ENCODE measurements around the gene CELF2.
"Not testable (repeated sequence)": the region's sequence is repeated elsewhere in the genome, so short reads cannot be mapped to it uniquely, and the experiment has no call there.

CELF2 gene

DNA sequence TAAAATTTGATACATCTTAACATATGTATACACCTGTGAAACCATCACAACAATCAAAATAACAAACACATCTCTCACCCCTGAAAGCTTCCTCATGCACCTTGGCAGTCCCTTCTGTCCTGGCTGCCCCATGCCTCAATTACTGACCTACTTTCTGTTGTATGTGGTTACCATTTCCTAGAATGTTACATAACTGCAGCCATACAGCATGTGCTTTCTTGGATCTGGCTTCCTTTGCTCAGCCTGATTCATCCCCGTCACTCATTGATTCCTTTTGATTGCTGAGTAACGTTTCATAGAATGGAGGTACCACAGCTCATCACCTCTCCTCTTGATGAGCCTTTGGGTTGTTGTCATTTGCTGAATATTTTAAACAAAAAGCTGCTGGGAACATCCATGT is 165.3 kb downstream of the CELF2 start:
- DNase-seq (ENCODE audit: extremely low spot score, insufficient read length, low read depth) (no peak), FAIRE-seq (peak; percentile 39)

DNA sequence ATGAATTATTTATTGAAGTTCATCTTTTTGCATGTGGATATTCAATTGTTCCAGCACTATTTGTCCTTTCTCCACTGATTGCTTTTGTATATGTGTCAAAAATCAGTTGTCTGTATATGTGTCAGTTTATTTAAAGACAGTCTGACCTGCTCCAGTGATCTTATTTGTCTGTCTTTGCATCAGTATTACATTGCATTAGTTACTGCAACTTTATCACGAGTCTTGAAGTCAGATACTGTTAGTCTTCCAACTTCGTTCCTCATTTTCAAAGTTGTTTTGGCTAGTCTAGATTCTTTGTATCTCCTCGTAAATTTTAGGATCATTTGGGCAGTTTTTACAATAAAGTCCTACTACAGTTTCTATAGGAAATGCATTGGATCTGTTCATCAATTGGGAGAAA is 166.4 kb downstream of the CELF2 start:
- peak; percentile 15 for FAIRE-seq
- DNase-seq (ENCODE audit: extremely low spot score, insufficient read length, low read depth), result no peak

DNA sequence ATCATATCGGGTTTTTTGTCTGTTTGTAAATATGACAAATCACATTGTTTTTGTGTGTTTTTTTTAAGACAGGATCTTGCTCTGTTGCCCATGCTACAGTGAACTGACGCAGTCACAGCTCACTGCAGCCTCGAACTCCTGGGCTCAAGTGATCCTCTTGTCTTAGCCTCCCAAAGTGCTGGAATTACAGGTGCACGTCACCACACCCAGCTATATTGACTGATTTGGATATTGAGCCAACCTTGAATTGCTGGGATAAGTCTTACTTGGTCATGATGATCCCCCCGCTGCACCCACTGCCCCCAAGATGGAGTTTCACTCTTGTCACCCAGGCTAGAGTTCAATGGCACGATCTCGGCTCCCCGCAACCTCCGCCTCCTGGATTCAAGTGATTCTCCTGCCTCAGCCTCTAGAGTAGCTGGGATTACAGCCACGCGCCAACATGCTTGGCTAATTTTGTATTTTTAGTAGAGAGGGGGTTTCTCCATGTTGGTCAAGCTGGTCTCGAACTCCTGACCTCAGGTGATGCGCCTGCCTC is 167.5 kb downstream of the CELF2 start:
- DNase-seq (ENCODE audit: extremely low spot score, insufficient read length, low read depth); FAIRE-seq: not testable (repeated sequence)

DNA sequence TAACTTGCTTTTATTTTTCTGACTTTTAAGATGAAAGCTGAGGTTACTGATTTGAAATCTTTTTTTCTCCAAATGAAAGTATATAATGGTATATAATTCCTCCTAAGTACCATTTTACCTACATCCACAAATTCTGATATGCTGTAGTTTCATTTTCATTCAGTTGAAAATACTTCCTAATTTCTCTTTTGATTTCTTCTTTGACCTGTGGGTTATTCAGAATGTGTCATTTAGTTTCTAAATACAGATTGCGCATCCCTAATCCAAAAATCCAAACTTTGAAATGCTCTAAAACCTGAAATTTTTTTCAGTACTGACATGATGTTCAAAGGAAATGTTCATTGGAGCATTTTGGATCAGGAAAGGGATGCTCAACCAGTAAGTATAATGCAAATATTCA is 168.7 kb downstream of the CELF2 start:
- no peak for DNase-seq (ENCODE audit: extremely low spot score, insufficient read length, low read depth)
- FAIRE-seq, result peak; percentile 45

DNA sequence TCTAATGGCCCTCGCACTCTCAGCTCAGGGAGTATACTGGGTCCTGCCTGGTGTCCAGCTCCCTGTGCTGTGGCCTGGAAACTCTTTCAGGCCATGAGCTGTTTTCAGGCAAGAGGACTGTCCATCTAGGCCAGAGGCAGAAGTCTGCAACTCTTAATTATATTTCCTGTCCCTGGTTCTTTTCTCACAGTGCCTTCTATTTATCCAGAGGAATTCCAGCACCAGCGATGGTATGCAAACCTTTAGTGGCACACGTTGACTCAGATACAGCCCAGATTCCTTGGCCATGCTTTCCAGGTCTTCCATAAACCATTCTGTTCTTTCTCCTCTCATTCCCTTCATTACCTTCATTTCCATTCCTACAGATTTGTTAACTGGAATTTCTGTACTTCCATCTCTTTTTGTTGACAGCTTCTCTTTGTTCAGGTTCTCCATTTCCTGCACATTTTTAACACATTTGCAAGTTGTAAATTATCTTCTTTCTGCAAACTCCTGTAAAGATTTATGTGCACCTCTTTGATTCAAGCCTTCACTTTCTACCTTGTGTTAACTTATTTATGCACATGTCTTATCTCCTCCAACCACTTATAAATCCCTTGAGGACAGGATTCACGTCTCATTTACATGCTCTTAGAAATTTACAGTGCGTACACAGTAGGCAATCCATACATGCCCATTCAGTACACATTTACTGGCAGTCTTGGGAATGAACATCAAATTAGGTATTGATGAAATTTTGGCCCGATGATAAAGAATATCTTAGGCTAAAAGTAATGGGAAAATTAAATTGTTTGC is 172.1 kb downstream of the CELF2 start:
- FAIRE-seq, result no peak
- no peak for DNase-seq (ENCODE audit: extremely low spot score, insufficient read length, low read depth)

DNA sequence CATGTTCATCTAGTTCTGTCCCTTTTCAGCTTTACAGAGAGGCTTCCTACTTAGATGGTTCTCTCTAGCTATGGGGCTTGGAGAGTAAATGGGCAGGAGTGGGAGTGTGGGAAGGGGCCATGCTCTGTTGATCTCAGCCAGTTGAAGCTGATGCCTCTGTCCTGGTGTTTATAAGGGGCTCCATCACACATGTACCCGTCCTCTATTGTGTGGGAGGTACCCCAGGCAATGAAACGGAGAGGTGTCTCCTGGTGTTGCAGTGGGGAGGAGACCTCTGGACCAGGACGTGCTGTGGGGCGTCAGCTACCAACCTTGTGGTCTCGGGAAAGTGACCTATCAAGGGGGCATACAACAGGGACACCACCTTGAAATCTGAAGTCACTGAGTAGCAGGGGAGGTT is 173.5 kb downstream of the CELF2 start:
- FAIRE-seq (no peak), DNase-seq (ENCODE audit: extremely low spot score, insufficient read length, low read depth) (no peak)

DNA sequence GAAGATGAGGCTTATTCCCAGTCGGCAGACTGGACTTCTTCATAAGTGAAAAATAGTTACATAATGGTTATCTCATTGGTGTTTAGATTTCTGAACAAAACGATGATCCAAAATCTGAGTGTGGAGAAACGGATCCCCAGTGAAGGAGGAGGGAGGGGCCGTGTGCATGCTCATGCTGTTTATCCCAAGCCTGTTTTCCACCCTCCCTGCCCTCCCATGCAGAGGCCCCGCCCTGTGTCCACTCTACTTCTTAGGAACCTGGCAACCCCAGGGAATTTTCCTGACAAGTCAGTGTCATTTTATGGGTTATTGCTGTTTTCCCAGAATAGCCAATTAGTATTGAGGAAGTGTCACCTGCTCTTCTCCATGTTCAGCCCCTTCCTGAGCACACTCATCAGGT is 174.0 kb downstream of the CELF2 start:
- DNase-seq (ENCODE audit: extremely low spot score, insufficient read length, low read depth) (no peak), FAIRE-seq (peak; percentile 9)

DNA sequence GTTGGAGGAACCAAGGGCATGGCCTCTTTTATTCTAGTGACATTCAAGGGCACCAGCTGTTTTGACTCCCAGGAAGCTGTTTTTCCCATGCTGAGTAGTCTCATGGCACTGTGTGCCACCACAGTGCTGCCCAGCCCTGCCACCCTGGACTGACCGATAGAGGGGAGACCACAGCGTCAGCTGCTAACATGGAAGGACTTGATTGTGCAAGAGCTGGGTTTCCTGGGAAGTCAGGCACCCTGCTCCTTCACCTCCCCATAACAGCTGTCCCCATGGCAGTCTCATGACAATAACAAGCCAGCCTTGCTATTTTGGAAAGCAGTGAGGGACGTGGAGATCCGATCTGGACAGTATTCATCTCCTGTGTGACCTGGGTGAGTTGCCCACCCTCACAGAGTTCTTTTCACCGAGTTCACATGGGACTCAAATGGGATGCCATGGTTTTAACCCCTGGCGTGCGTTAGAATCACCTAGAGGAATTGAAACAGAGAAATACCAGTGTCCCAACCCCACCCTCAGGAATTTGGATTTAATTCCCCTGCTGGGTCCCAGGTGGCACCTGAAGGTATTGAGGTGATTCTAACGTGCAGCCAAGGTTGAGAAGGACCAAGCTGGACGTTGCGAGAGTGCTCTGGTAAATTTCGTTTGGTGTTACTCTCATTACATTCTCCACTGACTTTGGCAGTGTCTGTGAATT is 174.8 kb downstream of the CELF2 start:
- DNase-seq (ENCODE audit: extremely low spot score, insufficient read length, low read depth) (no peak), FAIRE-seq (no peak)

DNA sequence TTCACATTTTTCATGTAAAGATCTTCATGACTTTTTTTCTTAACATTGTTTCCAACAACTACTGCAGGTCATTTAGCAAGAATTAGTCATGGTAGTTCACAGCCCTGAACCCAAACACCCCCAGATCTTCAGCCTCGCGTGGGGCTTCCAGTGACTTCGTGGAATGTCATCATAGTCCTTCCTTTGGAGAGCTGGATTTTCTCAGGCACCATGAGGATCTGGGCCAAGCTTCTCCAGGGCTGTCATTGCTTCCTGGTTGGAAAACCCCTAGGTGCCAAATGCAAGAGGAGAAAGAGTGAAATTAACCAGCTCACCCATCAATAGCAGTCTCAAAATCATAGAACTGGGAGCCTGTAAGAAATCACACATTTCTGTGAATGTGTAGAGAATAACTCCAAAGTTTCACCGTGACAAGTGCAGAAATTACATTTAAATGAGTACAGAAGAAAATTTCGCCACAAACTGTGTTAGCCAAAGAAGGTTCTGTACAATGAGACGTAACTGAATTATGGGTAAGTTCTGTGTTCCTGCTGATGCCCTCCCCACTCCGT is 175.4 kb downstream of the CELF2 start:
- DNase-seq (ENCODE audit: extremely low spot score, insufficient read length, low read depth) (no peak), FAIRE-seq (no peak)

DNA sequence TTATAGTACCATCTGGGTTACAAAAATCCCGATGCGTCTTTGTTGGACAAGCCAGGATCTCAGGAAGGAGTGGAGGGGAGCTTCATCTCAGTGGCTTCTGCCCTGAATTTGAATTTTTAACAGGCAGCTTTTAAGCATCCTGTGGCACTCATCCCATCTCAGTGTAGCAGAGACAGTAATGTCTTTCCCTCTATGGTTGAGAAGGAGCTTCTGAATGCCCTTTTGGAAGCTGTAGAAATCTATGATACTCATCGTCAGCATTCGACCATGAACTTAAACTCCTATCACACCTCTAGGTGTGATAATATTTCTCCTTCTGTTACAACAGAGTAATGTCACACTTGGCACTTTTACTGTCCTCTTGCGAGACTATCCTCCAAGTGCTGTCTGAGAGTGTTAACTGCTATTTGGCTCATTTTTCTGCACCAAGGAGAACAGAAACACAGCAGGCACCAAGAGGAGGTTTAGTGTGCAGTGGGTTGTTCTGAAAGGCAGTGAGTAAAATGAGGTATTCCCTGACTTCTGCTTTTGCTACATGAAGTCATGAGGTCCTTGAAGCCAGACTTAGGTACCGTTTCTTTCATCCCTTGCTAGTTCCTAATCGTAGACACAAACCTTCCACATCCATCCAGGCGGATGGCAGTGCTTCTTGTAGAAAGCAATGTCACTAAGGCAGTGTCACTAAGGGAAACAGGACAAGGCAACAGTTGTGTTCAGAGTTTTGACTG is 177.4 kb downstream of the CELF2 start:
- peak; percentile 78 for FAIRE-seq
- DNase-seq (ENCODE audit: extremely low spot score, insufficient read length, low read depth), result no peak

DNA sequence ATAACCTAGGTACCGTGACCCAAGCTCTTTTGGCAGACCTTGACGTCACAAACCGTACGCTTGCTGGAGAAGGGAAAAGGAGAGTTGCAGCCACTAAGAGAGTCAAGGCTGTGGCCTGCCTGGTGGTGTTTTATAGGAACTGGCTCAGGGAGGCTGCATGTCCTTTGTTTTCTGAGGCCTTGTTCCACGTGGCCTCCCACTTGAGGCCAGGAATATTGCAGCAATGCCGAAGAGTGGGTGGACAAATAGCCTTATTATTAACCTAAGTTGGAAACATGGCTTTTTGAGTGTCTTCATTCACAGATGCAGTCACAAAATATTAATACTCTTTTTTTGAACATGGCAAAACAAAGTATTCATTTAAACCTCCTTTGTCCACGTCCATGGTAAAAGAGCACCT is 178.0 kb downstream of the CELF2 start:
- DNase-seq (ENCODE audit: extremely low spot score, insufficient read length, low read depth) (no peak), FAIRE-seq (no peak)

DNA sequence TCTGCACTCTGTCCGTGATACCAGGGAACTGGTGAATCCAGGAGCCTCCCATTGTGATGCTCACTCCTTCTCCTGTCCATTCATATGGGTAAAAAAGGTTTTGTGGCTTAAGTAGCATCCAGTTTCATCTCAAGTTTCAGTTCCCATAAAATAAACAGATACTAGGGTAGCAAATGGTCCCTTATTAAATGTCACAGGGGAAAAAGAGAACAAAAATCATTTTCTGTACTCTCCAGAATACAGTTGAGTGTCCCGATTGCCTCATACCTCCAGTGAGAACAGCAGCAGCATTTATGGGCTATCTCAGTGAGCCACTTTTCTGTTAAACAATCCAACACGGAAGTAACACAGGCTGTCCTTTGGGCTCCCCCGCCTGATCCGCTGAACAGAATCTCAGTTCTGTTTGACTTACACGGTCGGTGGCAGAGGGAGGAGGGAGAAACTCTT is 179.6 kb downstream of the CELF2 start:
- no peak for DNase-seq (ENCODE audit: extremely low spot score, insufficient read length, low read depth)
- FAIRE-seq, result peak; percentile 96

DNA sequence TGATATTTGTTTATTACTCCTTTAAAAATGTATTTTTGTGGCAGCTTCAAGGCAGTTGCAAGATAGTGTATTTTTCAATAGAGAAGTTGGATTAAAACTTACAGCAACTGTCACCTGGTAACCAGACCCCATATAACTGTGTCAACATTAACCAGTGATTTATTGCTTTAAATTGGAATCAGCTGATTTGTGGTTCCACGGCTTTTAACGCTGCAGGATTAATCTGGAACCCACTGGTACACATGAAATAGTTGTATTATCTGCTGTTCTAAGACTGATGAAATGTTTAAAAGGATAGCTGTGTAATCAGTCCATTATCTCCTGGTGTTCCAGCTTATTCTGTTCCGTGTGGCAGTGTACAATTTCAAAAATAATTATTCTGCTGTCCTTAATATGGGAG is 180.2 kb downstream of the CELF2 start:
- no peak for FAIRE-seq
- DNase-seq (ENCODE audit: extremely low spot score, insufficient read length, low read depth), result no peak

DNA sequence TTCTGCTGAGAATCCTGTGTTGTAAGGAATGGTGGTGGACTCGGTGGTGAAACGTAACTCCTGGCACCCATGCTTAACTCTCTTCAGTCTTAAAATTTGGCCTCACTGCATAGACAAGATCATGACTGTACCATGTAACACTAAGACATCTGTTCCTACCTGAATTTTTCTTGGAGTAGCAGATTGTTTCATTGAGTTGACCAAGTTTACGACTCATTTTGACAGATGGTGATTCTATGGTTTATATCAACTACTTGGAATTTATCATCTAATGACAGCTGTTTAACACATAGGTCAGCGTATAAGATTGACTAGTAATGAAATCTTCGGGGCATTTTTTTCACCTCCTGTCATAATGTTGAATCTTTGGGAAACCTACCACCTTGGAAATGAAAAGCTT is 184.2 kb downstream of the CELF2 start:
- no peak for FAIRE-seq

DNA sequence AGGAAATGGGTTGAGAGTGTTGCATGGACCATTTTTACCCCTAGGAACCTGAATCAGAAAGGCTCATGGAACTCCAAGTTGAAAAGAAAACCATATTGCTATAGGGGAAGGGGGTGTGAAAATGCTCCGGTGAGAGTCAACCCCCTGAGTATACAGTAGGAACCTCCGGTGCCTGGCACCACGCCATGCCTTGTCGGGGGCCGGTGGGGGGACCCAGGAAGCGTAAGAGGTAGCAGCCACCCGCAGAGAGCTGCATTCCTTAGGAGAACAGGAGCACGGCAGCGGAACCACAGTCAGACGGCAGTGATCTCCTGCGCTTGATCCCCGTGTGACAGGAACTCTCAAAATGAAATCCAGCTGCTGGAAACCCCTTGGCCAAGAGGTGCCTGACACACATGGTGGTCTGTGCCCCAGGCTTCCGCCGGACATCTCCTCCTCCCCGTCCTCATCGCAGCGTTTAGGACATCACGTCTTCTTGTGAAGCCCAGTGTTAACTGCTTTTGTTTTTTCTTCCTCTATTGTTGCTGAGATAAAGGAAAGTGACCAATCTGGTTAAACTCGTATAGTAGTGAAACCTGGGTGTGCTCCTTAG is 186.8 kb downstream of the CELF2 start:
- FAIRE-seq (peak; percentile 36), DNase-seq (ENCODE audit: extremely low spot score, insufficient read length, low read depth) (no peak)

More for the DNA sequence above, 184.2 kb downstream of the CELF2 start:
- DNase-seq (ENCODE audit: extremely low spot score, insufficient read length, low read depth), result no peak

DNA sequence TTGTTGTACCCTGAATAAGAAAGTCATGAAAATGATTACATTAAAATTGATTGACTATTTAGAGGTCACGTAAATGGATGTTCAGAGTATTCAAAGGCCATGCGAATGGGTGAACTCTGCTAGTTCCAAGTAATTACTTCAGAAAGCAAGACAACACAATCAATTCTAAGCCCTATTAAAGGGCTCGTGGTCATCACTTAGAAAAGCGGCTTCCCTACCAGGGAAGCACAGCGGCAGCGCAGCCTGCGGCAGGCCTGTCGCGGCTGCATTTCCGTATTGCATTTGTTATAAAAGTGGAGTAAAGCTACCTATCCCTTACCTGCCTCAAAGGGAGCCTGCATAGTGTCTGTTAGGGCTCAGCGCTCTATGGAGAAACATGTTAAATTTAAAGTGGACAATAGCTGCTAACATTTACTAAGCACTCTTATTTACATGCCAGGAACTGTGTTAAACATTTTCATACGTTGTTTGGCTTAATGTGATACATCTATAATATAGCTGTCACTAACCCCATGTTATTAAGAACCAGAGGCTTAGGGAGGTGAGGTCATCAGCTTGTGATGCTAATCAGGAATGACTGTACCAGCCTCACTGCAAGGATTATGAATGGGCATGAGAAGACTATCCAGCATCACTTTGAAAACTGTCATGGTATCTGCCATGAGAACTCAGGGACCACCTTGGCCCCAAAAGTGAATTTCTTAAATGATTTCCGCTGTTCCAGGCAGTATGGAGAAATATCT is 187.5 kb downstream of the CELF2 start:
- no peak for DNase-seq (ENCODE audit: extremely low spot score, insufficient read length, low read depth)

DNA sequence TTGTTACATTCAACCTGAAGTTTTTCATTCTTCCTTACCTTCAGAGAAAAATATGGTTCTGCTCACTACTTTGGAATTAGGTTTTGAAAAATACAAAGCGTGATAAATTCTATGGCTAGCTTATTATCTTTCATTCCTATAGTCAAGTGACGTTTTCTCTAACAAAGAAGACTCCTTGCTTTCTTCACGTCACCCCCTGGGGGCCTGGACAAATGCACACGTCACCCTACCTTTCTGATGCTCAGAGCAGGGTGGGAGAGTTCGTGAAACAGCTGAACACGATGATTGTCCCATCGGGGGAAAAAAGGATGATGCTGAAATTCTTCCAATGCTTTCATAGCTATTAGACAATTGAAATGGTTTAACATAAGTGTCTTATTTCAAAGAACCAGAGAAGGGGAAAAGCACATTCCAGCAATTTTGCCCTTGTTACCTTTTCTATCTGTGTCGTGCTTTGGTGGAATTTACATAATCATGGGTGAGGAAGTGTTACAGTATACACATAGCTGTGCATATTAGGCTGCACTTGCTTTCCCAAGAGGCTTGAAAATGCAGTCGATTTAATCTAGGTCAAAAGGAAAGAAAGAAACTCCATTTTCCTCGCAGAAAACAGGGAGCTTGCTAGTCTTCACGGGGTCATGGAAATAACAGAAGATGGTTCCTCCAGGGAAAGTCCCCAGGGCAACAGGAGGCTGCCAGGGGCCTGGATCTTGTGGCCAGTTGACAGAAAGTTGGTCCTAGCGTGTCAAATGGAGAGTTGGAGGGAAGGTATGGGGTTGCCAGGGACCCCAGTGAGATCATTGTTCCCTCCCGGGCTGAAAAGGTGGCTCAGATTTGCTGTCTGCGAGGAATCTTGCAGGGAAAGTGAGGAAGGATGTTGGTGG is 189.2 kb downstream of the CELF2 start:
- DNase-seq (ENCODE audit: extremely low spot score, insufficient read length, low read depth) (no peak), FAIRE-seq (no peak)

More for the DNA sequence above, 187.5 kb downstream of the CELF2 start:
- no peak for FAIRE-seq

DNA sequence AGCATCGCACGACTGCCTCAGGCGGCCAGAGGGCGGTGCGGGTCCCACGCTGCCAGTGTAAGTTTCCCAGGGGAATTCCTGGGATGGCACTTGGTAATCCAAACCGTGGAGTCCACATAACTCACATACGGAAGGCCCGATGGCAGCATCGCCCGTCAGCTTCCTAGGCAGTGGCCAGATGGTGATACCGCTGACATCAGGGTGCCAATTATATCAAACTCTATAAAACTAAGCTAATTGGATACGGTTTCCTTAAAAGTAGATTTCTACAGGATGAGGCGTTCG is 189.8 kb downstream of the CELF2 start:
- no peak for FAIRE-seq
- DNase-seq (ENCODE audit: extremely low spot score, insufficient read length, low read depth), result no peak

DNA sequence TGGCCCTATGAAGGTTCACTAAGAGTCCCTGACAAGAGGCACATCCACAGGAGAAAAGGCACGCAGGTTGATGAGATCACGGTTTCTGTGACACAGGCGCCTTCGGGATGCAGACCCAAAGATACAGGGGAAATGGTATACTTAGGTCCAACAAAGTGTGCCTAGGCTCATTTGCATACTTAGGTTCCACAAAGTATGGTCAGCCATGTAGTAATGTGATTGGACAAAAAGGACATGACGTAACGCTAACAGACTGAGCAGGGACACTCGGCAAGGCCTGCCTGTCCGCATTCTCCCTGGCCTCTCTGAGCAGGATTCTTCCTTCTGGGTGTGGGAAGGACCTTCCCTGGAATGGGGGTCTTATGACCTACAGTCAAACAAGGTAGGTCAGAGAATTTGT is 190.6 kb downstream of the CELF2 start:
- FAIRE-seq (no peak), DNase-seq (ENCODE audit: extremely low spot score, insufficient read length, low read depth) (no peak)

Measured in GM18507 (cell line).